Upper lobe of left lung (tissue), 4 donors: ENCODE measurements around the gene ELK4.

Experiments used
- CTCF ChIP-seq, 6 experiments: fragments of 450-650 bp in 4 of 6; fragments of 200-600 bp in 2 of 6; sonication (generic) in 2 of 6; IDR thresholded peaks; one replicate each; pipeline ENCODE4 v1.5.1; 2016 to 2019; ENCODE audit warnings: antibody characterized with exemption in 6 of 6
- POLR2A ChIP-seq, 4 donors: fragments of 450-650 bp; IDR thresholded peaks; one replicate each; pipeline ENCODE4 v1.5.1; 2016 to 2017; ENCODE audit warnings: antibody characterized with exemption in 4 of 4, mild to moderate bottlenecking in 2 of 4

- TF ChIP-seq CTCF (IDR thresholded peaks at IDR 0.05): no peak
- no peak for TF ChIP-seq POLR2A (IDR thresholded peaks at IDR 0.05)
These were observed 1.2 kb downstream of the ELK4 start for GRCh38 chr1:205630651-205631009.
